Liver (tissue), 9 donors: ENCODE measurements around the gene PPP4R4. TPM values are rescaled to one million over a fixed set of nuclear protein-coding genes. Genes with fewer than 3 reads are reported as not detected.

ENCODE experiments used
- DNase-seq: peaks from one replicate; pipeline ENCODE4 v3.0.0-alpha.2; 2017; ENCODE audit warnings: low spot score
- H3K27ac ChIP-seq, 2 donors: one replicate each; pipeline ENCODE4 v1.7.0; 2013; ENCODE audit warnings: inconsistent platforms in 2 of 2, low read length in 2 of 2, control low read depth in 1 of 2, low read depth in 1 of 2, mild to moderate bottlenecking in 1 of 2
- H3K27me3 ChIP-seq, 4 donors: one replicate each; pipeline versions ENCODE4 v1.6.1 to v1.7.0; 2013; ENCODE audit warnings: low read length in 3 of 4, inconsistent platforms in 1 of 4, mild to moderate bottlenecking in 1 of 4, moderate library complexity in 1 of 4; ENCODE audit not compliant: control insufficient read depth in 4 of 4, insufficient read depth in 4 of 4
- H3K36me3 ChIP-seq, 4 donors: one replicate each; pipeline versions ENCODE4 v1.6.1 to v1.7.0; 2013; ENCODE audit warnings: low read length in 3 of 4, mild to moderate bottlenecking in 3 of 4, low read depth in 1 of 4, moderate library complexity in 1 of 4; ENCODE audit not compliant: control insufficient read depth in 4 of 4, insufficient read depth in 3 of 4
- H3K4me1 ChIP-seq, 4 donors: one replicate each; pipeline versions ENCODE4 v1.6.1 to v1.7.0; 2013; ENCODE audit warnings: low read length in 3 of 4, mild to moderate bottlenecking in 3 of 4, moderate library complexity in 1 of 4; ENCODE audit not compliant: control insufficient read depth in 4 of 4, insufficient read depth in 4 of 4
- H3K4me3 ChIP-seq, 3 donors: one replicate each; pipeline versions ENCODE4 v1.6.1 to v1.7.0; 2013; ENCODE audit warnings: low read length in 3 of 3, control low read depth in 1 of 3, low read depth in 1 of 3, mild to moderate bottlenecking in 1 of 3
- H3K9ac ChIP-seq, 2 donors: one replicate each; pipeline ENCODE4 v1.7.0; 2013; ENCODE audit warnings: low read length in 2 of 2, mild to moderate bottlenecking in 2 of 2, moderate library complexity in 2 of 2, control low read depth in 1 of 2, low read depth in 1 of 2
- H3K9me3 ChIP-seq, 4 donors: one replicate each; pipeline versions ENCODE4 v1.6.1 to v1.7.0; 2013; ENCODE audit warnings: low read length in 3 of 4; ENCODE audit not compliant: control insufficient read depth in 4 of 4
- ATF3 ChIP-seq: IDR thresholded peaks from 2 replicates; pipeline ENCODE4 v1.6.1; 2016; ENCODE audit warnings: antibody characterized with exemption
- EGR1 ChIP-seq, 2 donors: IDR thresholded peaks; 2 replicates each; pipeline ENCODE4 v1.6.1; 2016 to 2018; ENCODE audit warnings: antibody characterized with exemption in 2 of 2, low read depth in 2 of 2
- FOXA1 ChIP-seq: IDR thresholded peaks from 2 replicates; pipeline ENCODE4 v1.6.1; 2016; ENCODE audit warnings: antibody characterized with exemption
- GABPA ChIP-seq, 2 donors: IDR thresholded peaks in 1 of 2; conservative IDR thresholded peaks in 1 of 2; 2 replicates each; pipeline ENCODE4 v1.6.1; 2016; ENCODE audit warnings: antibody characterized with exemption in 2 of 2, mild to moderate bottlenecking in 1 of 2, moderate library complexity in 1 of 2
- HNF4A ChIP-seq, 2 donors: conservative IDR thresholded peaks; 2 replicates each; pipeline ENCODE4 v1.6.1; 2016; ENCODE audit warnings: antibody characterized with exemption in 2 of 2, mild to moderate bottlenecking in 2 of 2
- HNF4G ChIP-seq: IDR thresholded peaks from 2 replicates; pipeline ENCODE4 v1.6.1; 2016; ENCODE audit warnings: antibody characterized with exemption
- JUND ChIP-seq, 2 donors: IDR thresholded peaks; 2 replicates each; pipeline ENCODE4 v1.6.1; 2016; ENCODE audit warnings: antibody characterized with exemption in 2 of 2
- MAX ChIP-seq: IDR thresholded peaks from 2 replicates; pipeline ENCODE4 v1.6.1; 2016; ENCODE audit warnings: antibody characterized with exemption
- NR2F2 ChIP-seq: IDR thresholded peaks from 2 replicates; pipeline ENCODE4 v1.6.1; 2016; ENCODE audit warnings: antibody characterized with exemption
- RAD21 ChIP-seq, 2 donors: IDR thresholded peaks; 2 replicates each; pipeline ENCODE4 v1.6.1; 2016; ENCODE audit warnings: antibody characterized with exemption in 2 of 2, mild to moderate bottlenecking in 2 of 2
- REST ChIP-seq: IDR thresholded peaks from 2 replicates; pipeline ENCODE4 v1.6.1; 2016; ENCODE audit warnings: antibody characterized with exemption, mild to moderate bottlenecking
- RXRA ChIP-seq, 2 donors: IDR thresholded peaks; 2 replicates each; pipeline ENCODE4 v1.6.1; 2017 to 2018; ENCODE audit warnings: antibody characterized with exemption in 2 of 2, mild to moderate bottlenecking in 1 of 2
- TAF1 ChIP-seq: conservative IDR thresholded peaks from 2 replicates; pipeline ENCODE4 v1.6.1; 2016; ENCODE audit warnings: antibody characterized with exemption, mild to moderate bottlenecking
- WGBS: extraction: QIAGEN DNeasy Blood & Tissue Kit; methylation state at CpG from one replicate; pipeline ENCODE4 v1.1.7; 2013; 5-methylcytosine and 5-hydroxymethylcytosine counted together
- polyA plus RNA-seq, 2 donors: library from polyadenylated mRNA; stranded (reverse) in 1 of 2; unstranded in 1 of 2; fragments of 200-250 nt in 1 of 2; fragments of >200 nt in 1 of 2; fragmentation: Nextera tagmentation in 1 of 2; extraction: Ambion mirVana in 1 of 2; gene quantifications; one replicate each; pipeline versions ENCODE4 v1.2.1 to v1.2.3, GENCODE V29; 2013 to 2015
- total RNA-seq, 2 donors: library from RNA; depleted of rRNA; stranded (reverse); fragments of >200 nt; gene quantifications; one replicate each; pipeline ENCODE4 v1.2.3, GENCODE V29; 2014
- TF ChIP-seq, protein P1 (sequence below): fragments of 150-350 bp; IDR thresholded peaks from 2 replicates; pipeline ENCODE4 v1.5.1; 2017; ENCODE audit warnings: improper control_type of control experiment, low read depth, low read length; ENCODE audit not compliant: missing input control
- donor health status: healthy.
- donor health status: healthy.
- donor health status: healthy.
- donor health status: healthy.
- donor health status: healthy.

The PPP4R4 gene
- total and polyA plus RNA-seq, 4 donors, result 0.52 to 2.4 (median 0.99) TPM

- no peak overlapping the region for H3K9ac ChIP-seq
- peaks cover 0 to 6% (median 3%) of the 10 kb centered on the region in 4 donors for H3K4me1 ChIP-seq
- no peak overlapping the region for H3K4me3 ChIP-seq
- H3K9me3 ChIP-seq, result no peaks in the 10 kb centered on the region
- 91% methylated on average over 3 of the region's 3 CpGs for WGBS
- H3K36me3 ChIP-seq, result no peaks in the 10 kb centered on the region
- no peak for TF ChIP-seq JUND (IDR thresholded peaks at IDR 0.05)
- TF ChIP-seq TAF1, result no peak
- TF ChIP-seq FOXA1, result no peak
- TF ChIP-seq RAD21 (IDR thresholded peaks at IDR 0.05), result no peak
- TF ChIP-seq RXRA (IDR thresholded peaks at IDR 0.05), result no peak
- TF ChIP-seq, protein P1, sequence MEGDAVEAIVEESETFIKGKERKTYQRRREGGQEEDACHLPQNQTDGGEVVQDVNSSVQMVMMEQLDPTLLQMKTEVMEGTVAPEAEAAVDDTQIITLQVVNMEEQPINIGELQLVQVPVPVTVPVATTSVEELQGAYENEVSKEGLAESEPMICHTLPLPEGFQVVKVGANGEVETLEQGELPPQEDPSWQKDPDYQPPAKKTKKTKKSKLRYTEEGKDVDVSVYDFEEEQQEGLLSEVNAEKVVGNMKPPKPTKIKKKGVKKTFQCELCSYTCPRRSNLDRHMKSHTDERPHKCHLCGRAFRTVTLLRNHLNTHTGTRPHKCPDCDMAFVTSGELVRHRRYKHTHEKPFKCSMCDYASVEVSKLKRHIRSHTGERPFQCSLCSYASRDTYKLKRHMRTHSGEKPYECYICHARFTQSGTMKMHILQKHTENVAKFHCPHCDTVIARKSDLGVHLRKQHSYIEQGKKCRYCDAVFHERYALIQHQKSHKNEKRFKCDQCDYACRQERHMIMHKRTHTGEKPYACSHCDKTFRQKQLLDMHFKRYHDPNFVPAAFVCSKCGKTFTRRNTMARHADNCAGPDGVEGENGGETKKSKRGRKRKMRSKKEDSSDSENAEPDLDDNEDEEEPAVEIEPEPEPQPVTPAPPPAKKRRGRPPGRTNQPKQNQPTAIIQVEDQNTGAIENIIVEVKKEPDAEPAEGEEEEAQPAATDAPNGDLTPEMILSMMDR, result no peak
- TF ChIP-seq REST, result no peak
- no peak for TF ChIP-seq NR2F2
- no peak for DNase-seq
- H3K27ac ChIP-seq, result no peak overlapping the region
- H3K27me3 ChIP-seq, result no peaks in the 10 kb centered on the region
These were observed 8.4 kb upstream of the PPP4R4 start for GRCh38 chr14:94165744-94166143.

- DNase-seq, result no peak
- Histone ChIP-seq H3K9me3 (no peaks in the 10 kb centered on the region), H3K27me3 (no peaks in the 10 kb centered on the region), H3K9ac (no peak overlapping the region), H3K4me1 (peaks cover 0 to 6% (median 4%) of the 10 kb centered on the region in 4 donors), H3K4me3 (no peak overlapping the region), H3K27ac (no peak overlapping the region), H3K36me3 (no peaks in the 10 kb centered on the region)
- 86% methylated on average over 6 of the region's 6 CpGs for WGBS
- TF ChIP-seq MAX (no peak), RXRA (IDR thresholded peaks at IDR 0.05) (no peak), NR2F2 (no peak), RAD21 (IDR thresholded peaks at IDR 0.05) (no peak)
These were observed 4.0 kb upstream of the PPP4R4 start for GRCh38 chr14:94170136-94170535.

GRCh38 chr14:94171208-94171607 lies 2.9 kb upstream of the PPP4R4 start:
- 67% methylated on average over 3 of the region's 3 CpGs for WGBS
- no peaks in the 10 kb centered on the region for H3K9me3 ChIP-seq
- no peak for DNase-seq
- H3K4me1 ChIP-seq, result peaks cover 3 to 11% (median 8%) of the 10 kb centered on the region in 4 donors
- no peak overlapping the region for H3K4me3 ChIP-seq
- no peaks in the 10 kb centered on the region for H3K36me3 ChIP-seq
- TF ChIP-seq EGR1 (IDR thresholded peaks at IDR 0.05; ENCODE audit: low read depth in 2 of 2) (no peak), HNF4G (no peak), NR2F2 (no peak), HNF4A (conservative IDR thresholded peaks at IDR 0.05) (no peak), GABPA (IDR thresholded peaks at IDR 0.05 in 1 of 2, conservative IDR thresholded peaks at IDR 0.05 in 1 of 2) (no peak), ATF3 (no peak)
- no peak overlapping the region for H3K27ac ChIP-seq
- no peak overlapping the region for H3K9ac ChIP-seq
- H3K27me3 ChIP-seq, result no peaks in the 10 kb centered on the region
